Measurements from ENCODE around the gene OR1F1.
A peak's percentile ranks its signal among the peaks of the same experiment; 100 is the strongest.

Gene OR1F1

GRCh38 chr16:3147046-3147756 lies 40.8 kb upstream of the OR1F1 start:
- TF ChIP-seq GATA3 (IDR thresholded peaks at IDR 0.05; ENCODE audit: low read depth, low read length) = no peak
- TF ChIP-seq GATA2 (IDR thresholded peaks at IDR 0.05; ENCODE audit: low read depth, low read length) = no peak

DNA sequence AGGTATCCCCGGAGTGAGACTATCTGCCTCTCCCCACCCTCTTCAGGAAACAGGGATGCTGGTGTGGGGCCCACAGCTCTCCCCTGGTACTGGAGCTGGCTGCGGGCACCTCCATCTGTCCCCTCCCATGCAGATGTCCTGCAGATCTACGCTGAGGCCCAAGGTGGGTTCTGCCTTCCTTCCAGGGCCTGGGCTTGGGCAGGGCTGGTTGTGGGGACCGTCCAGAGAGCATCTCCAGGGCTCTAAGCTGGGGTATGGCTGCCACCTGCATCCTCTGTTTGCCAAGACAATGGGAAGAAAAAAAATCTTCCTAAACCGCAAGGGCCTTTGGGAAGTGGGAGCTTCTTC lies 40.3 kb upstream of the OR1F1 start:
- TF ChIP-seq GATA3 (IDR thresholded peaks at IDR 0.05; ENCODE audit: low read depth, low read length) = no peak
- no peak for TF ChIP-seq GATA2 (IDR thresholded peaks at IDR 0.05; ENCODE audit: low read depth, low read length)

DNA sequence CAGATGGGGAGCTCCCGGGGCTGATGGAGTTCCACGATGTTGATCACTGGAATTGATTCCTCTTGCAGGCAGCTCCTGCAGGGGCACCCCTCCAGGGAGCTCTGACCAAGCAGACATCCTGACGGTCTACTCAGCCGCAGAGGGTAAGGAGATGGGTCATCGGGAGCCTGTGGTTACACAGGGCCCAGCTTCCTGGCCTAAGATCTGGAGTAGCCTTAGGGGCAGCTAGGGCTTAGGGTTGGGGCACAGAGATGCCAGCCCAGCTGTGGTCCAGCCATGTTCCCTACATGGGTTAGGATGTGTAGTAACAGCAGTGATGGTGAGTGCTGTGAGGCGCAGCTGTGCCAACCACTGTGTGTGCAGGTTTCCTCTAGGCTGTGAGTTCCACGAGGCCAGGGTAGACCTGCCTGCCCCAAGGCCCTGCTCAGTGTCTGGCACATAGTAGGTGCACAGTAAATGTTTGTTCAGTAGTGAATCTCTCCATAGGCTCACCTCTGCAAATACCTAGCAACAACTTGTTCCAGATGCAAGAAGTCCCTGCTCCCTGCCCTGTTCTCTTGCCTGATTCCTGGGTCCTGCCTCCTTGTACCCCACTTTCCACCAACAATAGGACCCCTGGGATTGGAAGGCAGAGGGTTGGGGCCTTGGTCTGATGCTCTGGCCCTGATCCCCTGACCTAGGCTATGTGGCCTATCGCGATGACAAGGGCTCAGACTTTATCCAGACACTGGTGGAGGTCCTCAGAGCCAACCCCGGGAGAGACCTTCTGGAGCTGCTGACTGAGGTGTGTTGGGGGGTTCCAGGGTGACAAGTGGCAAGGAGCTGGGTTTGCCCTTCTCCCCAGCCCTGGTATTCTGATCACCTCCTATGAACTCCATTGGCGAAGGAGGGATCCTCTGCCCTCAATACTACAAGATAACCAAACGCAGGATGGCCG lies 39.5 kb upstream of the OR1F1 start:
- no peak for TF ChIP-seq GATA3 (IDR thresholded peaks at IDR 0.05; ENCODE audit: low read depth, low read length)
- TF ChIP-seq GATA2 (IDR thresholded peaks at IDR 0.05; ENCODE audit: low read depth, low read length) = no peak

DNA sequence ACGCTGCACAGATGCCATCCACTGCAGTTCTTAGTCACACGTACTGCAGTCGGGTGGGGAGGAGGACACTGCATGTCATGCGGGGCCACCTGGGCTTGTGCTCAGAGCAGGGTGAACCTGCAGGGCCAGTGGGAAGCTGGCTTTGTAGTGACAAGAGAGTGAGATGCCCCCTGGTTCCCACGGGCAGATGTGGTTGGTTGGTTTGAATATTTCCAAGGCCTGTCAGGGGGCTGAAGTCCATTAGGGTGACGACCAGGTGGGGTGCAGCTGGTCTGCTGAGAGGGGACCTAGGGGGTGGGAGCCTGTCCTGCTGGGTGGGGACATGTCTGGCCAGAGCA lies 38.8 kb upstream of the OR1F1 start:
- TF ChIP-seq GATA2 (IDR thresholded peaks at IDR 0.05; ENCODE audit: low read depth, low read length) (no peak), GATA3 (IDR thresholded peaks at IDR 0.05; ENCODE audit: low read depth, low read length) (no peak)

GRCh38 chr16:3149630-3150345 lies 38.2 kb upstream of the OR1F1 start:
- TF ChIP-seq GATA3 (IDR thresholded peaks at IDR 0.05; ENCODE audit: low read depth, low read length) (no peak), GATA2 (IDR thresholded peaks at IDR 0.05; ENCODE audit: low read depth, low read length) (no peak)

- TF ChIP-seq GATA3 (IDR thresholded peaks at IDR 0.05; ENCODE audit: low read depth, low read length) (no peak), GATA2 (IDR thresholded peaks at IDR 0.05; ENCODE audit: low read depth, low read length) (peak; percentile 28; the same call in 1 of the 2 replicates)
These were observed 37.4 kb upstream of the OR1F1 start for GRCh38 chr16:3150346-3151218.

DNA sequence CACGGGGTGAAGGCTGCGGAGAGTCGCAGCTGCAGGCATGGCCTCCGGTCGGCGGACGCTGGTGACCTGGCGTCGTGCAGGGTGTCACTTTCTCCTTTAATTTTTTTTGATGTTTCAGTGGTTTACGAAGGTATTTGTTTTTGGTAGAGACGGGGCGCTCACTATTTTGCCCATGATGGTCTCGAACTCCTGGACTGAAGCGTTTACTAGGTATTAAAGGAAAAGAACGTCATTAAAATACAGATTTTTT lies 36.1 kb upstream of the OR1F1 start:
- TF ChIP-seq GATA3 (IDR thresholded peaks at IDR 0.05; ENCODE audit: low read depth, low read length) (no peak), GATA2 (IDR thresholded peaks at IDR 0.05; ENCODE audit: low read depth, low read length) (no peak)

DNA sequence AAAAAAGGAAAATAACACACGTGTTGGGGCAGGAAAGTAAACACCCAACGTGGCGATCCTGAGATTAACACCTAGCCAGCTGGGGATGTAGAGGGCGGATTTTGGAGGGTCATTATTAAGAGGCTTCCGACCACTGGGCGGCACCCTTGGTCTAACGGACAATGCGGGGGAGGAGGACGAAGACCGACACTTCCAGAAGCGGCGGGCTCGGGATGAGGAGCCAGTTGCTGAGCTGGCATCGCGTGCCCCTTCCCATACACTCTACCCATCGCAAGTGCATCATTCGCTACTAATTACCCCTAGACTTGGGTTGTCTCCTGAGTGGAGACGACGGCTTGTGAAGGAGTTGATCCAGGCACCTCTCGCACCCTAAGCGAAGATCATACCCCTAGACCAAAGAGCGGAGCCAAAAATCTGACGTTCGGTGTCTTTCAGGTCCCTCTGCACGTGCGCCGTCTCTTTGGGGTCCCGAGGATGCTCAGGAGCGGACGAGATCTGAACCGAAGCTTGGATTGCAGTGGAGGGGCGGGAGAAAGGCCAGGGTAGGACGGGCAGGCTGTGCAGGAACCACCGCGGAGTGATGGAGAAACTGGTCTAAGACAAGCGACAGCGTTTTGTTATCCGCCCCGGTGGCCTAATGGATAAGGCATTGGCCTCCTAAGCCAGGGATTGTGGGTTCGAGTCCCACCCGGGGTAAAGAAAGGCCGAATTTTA lies 35.6 kb upstream of the OR1F1 start:
- TF ChIP-seq GATA3 (IDR thresholded peaks at IDR 0.05; ENCODE audit: low read depth, low read length) = no peak
- peak; percentile 29; the same call in 1 of the 2 replicates for TF ChIP-seq GATA2 (IDR thresholded peaks at IDR 0.05; ENCODE audit: low read depth, low read length)

GRCh38 chr16:3152991-3153368 lies 35.0 kb upstream of the OR1F1 start:
- TF ChIP-seq GATA2 (IDR thresholded peaks at IDR 0.05; ENCODE audit: low read depth, low read length) (no peak), GATA3 (IDR thresholded peaks at IDR 0.05; ENCODE audit: low read depth, low read length) (no peak)

GRCh38 chr16:3155181-3155580 lies 32.8 kb upstream of the OR1F1 start:
- TF ChIP-seq GATA2 (IDR thresholded peaks at IDR 0.05; ENCODE audit: low read depth, low read length) = no peak
- no peak for TF ChIP-seq GATA3 (IDR thresholded peaks at IDR 0.05; ENCODE audit: low read depth, low read length)

GRCh38 chr16:3155972-3156371 lies 32.0 kb upstream of the OR1F1 start:
- no peak for TF ChIP-seq GATA2 (IDR thresholded peaks at IDR 0.05; ENCODE audit: low read depth, low read length)
- TF ChIP-seq GATA3 (IDR thresholded peaks at IDR 0.05; ENCODE audit: low read depth, low read length) = no peak

DNA sequence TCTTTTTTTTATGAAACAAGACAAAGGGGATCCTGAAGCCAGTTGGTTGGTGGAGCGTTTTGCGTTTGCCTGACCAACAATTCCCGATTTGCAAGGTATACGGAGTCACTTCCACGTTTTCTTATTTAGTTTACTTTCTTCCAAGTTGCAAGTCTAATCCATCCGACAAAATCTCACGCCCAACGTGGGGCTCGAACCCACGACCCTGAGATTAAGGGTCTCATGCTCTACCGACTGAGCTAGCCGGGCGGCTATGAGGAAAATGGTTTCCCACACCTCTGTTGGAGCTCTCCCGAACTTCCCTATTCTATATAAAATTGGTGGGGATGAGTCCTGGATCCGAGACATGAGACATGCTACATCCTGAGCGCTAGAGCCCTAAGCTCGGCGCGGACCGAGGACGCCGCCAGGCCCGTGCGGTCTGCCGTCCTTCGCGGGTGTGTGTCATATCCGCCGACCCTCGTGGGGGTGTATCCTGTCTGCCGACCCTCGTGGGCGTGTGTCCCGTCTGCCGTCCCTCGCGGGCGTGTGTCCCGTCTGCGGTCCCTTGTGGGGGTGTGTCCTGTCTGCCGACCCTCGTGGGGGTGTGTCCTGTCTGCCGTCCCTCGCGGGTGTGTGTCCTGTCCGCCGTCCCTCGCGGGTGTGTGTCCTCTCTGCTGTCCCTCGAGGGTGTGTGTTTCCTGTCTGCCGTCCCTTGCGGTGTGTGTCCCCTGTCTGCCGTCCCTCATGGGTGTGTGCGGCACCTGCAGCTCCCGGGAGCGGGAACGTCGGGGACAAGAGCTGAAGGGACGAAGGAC lies 30.6 kb upstream of the OR1F1 start:
- TF ChIP-seq GATA3 (IDR thresholded peaks at IDR 0.05; ENCODE audit: low read depth, low read length) = no peak
- no peak for TF ChIP-seq GATA2 (IDR thresholded peaks at IDR 0.05; ENCODE audit: low read depth, low read length)

All from SH-SY5Y (cell line).